GM19043 (cell line): Measurements from ENCODE around the gene GRPR.

Experiments used
- ATAC-seq: cut with Tn5 transposase; IDR thresholded peaks from one replicate; pipeline ENCODE4 v1.9.1; 2021; ENCODE audit warnings: low read depth; ENCODE audit not compliant: unreplicated experiment

The GRPR gene

GRCh38 chrX:16123222-16123786 is at the start of gene GRPR:
GRPR (plus strand) TSS chrX:16123565; CDS start chrX:16123954, 389 bp downstream.
- ATAC-seq = peak; percentile 41

- no peak for ATAC-seq
Observed at GRCh38 chrX:16075087-16075486, 48.3 kb upstream of the GRPR start.

- no peak for ATAC-seq
Observed at GRCh38 chrX:16076834-16077233, 46.5 kb upstream of the GRPR start.

- no peak for ATAC-seq
Observed at GRCh38 chrX:16077811-16078210, 45.6 kb upstream of the GRPR start.

- ATAC-seq = no peak
Observed at GRCh38 chrX:16081357-16081756, 42.0 kb upstream of the GRPR start.

GRCh38 chrX:16082470-16083085 is 40.8 kb upstream of the GRPR start:
- ATAC-seq = no peak

GRCh38 chrX:16087076-16087475 is 36.3 kb upstream of the GRPR start:
- ATAC-seq = no peak

- no peak for ATAC-seq
Observed at GRCh38 chrX:16089086-16089485, 34.3 kb upstream of the GRPR start.

- no peak for ATAC-seq
Observed at GRCh38 chrX:16096141-16096540, 27.2 kb upstream of the GRPR start.

GRCh38 chrX:16100673-16101072 is 22.7 kb upstream of the GRPR start:
- ATAC-seq = no peak

GRCh38 chrX:16101581-16101980 is 21.8 kb upstream of the GRPR start:
- ATAC-seq = no peak

GRCh38 chrX:16103625-16104024 is 19.7 kb upstream of the GRPR start:
- ATAC-seq = no peak

GRCh38 chrX:16112428-16112827 is 10.9 kb upstream of the GRPR start:
- ATAC-seq = no peak

- ATAC-seq = no peak
Observed at GRCh38 chrX:16113978-16114565, 9.3 kb upstream of the GRPR start.

- ATAC-seq = no peak
Observed at GRCh38 chrX:16114611-16115010, 8.8 kb upstream of the GRPR start.

- peak; percentile 77 for ATAC-seq
Observed at GRCh38 chrX:16119353-16120220, 3.8 kb upstream of the GRPR start.

- ATAC-seq = no peak
Observed at GRCh38 chrX:16120431-16120830, 2.9 kb upstream of the GRPR start.

GRCh38 chrX:16124201-16124600 is 836 bp downstream of the GRPR start:
- ATAC-seq = no peak

- no peak for ATAC-seq
Observed at GRCh38 chrX:16125520-16126149, 2.3 kb downstream of the GRPR start.

GRCh38 chrX:16130707-16131106 is 7.3 kb downstream of the GRPR start:
- no peak for ATAC-seq

GRCh38 chrX:16134936-16135335 is 11.6 kb downstream of the GRPR start:
- ATAC-seq = no peak
